ENCODE measurements around the gene CNOT9.

GRCh38 chr2:218576854-218577253, 8.2 kb downstream of the CNOT9 start:
- no peak for TF ChIP-seq EZH2 (IDR thresholded peaks at IDR 0.05; ENCODE audit: borderline replicate concordance, low read length)
- TF ChIP-seq CTCF (IDR thresholded peaks at IDR 0.05; ENCODE audit: low read length): no peak

Measured in OCI-LY1 (cell line).